Measurements from ENCODE around the gene SPRR5.
A peak's percentile ranks its signal among the peaks of the same experiment; 100 is the strongest.

SPRR5 gene

GRCh38 chr1:152959801-152960451 is 12.9 kb downstream of the SPRR5 start:
- H3K9me3 ChIP-seq (replicated peaks in 1 of 11): peaks cover 0 to 18% (median 8%) of the 10 kb centered on the region in 11 experiments; a peak in 8 of 22 replicates
- H3K27ac ChIP-seq: peak overlapping the region in 2 of 11 experiments; percentile 67 to 68; a peak in 4 of 22 replicates
- peak overlapping the region; percentile 29 to 96 (median 90) for H3K4me2 ChIP-seq
- no peaks in the 10 kb centered on the region for H4K20me1 ChIP-seq
- peaks cover 16 to 56% (median 44%) of the 10 kb centered on the region in 10 experiments for H3K4me1 ChIP-seq
- TF ChIP-seq Cebpa-rat (IDR thresholded peaks at IDR 0.05): no peak
- peaks cover 0 to 14% (median 0%) of the 10 kb centered on the region in 11 experiments; a peak in 3 of 22 replicates for H3K27me3 ChIP-seq
- H3K9ac ChIP-seq: peak overlapping the region in 3 of 11 experiments; percentile 29 to 65 (median 38); a peak in 2 of 22 replicates
- H3K4me3 ChIP-seq: peak overlapping the region in 3 of 10 experiments; percentile 31 to 36 (median 31); a peak in 4 of 20 replicates
- H3K36me3 ChIP-seq: no peaks in the 10 kb centered on the region

GRCh38 chr1:152960452-152961044 is 13.5 kb downstream of the SPRR5 start:
- Histone ChIP-seq H3K4me2 (peak overlapping the region; percentile 29 to 96 (median 90)), H3K27ac (peak overlapping the region in 6 of 11 experiments; percentile 38 to 74 (median 68); a peak in 11 of 22 replicates), H3K4me3 (peak overlapping the region in 5 of 10 experiments; percentile 6 to 36 (median 31); a peak in 8 of 20 replicates), H4K20me1 (no peaks in the 10 kb centered on the region), H3K4me1 (peaks cover 16 to 56% (median 44%) of the 10 kb centered on the region in 10 experiments), H3K9me3 (replicated peaks in 1 of 11) (peaks cover 0 to 18% (median 8%) of the 10 kb centered on the region in 11 experiments; a peak in 9 of 22 replicates), H3K27me3 (peaks cover 0 to 14% (median 0%) of the 10 kb centered on the region in 11 experiments; a peak in 3 of 22 replicates), H3K36me3 (no peaks in the 10 kb centered on the region), H3K9ac (peak overlapping the region in 6 of 11 experiments; percentile 6 to 65 (median 32); a peak in 9 of 22 replicates)
- TF ChIP-seq Cebpa-rat (IDR thresholded peaks at IDR 0.05): no peak

GRCh38 chr1:152961226-152961891 is 14.4 kb downstream of the SPRR5 start:
- Histone ChIP-seq H4K20me1 (no peaks in the 10 kb centered on the region), H3K9ac (peak overlapping the region in 5 of 11 experiments; percentile 6 to 65 (median 36); a peak in 9 of 22 replicates), H3K36me3 (no peaks in the 10 kb centered on the region), H3K27ac (peak overlapping the region in 7 of 11 experiments; percentile 18 to 74 (median 67); a peak in 12 of 22 replicates), H3K4me1 (peaks cover 16 to 56% (median 44%) of the 10 kb centered on the region in 10 experiments), H3K4me2 (peak overlapping the region; percentile 29 to 96 (median 90)), H3K9me3 (replicated peaks in 1 of 11) (peaks cover 0 to 18% (median 8%) of the 10 kb centered on the region in 11 experiments; a peak in 9 of 22 replicates), H3K27me3 (peaks cover 0 to 14% (median 0%) of the 10 kb centered on the region in 11 experiments; a peak in 3 of 22 replicates), H3K4me3 (peak overlapping the region in 6 of 10 experiments; percentile 6 to 36 (median 28); a peak in 8 of 20 replicates)
- TF ChIP-seq Cebpa-rat (IDR thresholded peaks at IDR 0.05): peak in 4 of 11 experiments; percentile 61 to 87 (median 67); a peak in 7 of 22 replicates

GRCh38 chr1:152962876-152963415 is 15.9 kb downstream of the SPRR5 start:
- peaks cover 0 to 14% (median 0%) of the 10 kb centered on the region in 11 experiments; a peak in 3 of 22 replicates for H3K27me3 ChIP-seq
- H3K4me3 ChIP-seq: no peak overlapping the region
- peak overlapping the region in 8 of 11 experiments; percentile 85 to 96 (median 90); a peak in 16 of 22 replicates for H3K4me2 ChIP-seq
- TF ChIP-seq Cebpa-rat (IDR thresholded peaks at IDR 0.05): no peak
- peak overlapping the region in 1 of 11 experiments; percentile 4; a peak in 1 of 22 replicates for H3K9ac ChIP-seq
- H3K36me3 ChIP-seq: no peaks in the 10 kb centered on the region
- H3K9me3 ChIP-seq (replicated peaks in 1 of 11): peaks cover 0 to 11% (median 3%) of the 10 kb centered on the region in 11 experiments; a peak in 6 of 22 replicates
- H3K27ac ChIP-seq: peak overlapping the region in 2 of 11 experiments; percentile 67 to 69; a peak in 2 of 22 replicates
- no peaks in the 10 kb centered on the region for H4K20me1 ChIP-seq
- peaks cover 16 to 56% (median 44%) of the 10 kb centered on the region in 10 experiments for H3K4me1 ChIP-seq

- Histone ChIP-seq H3K36me3 (no peaks in the 10 kb centered on the region), H3K4me1 (peaks cover 25 to 60% (median 55%) of the 10 kb centered on the region in 10 experiments), H3K4me3 (no peak overlapping the region), H3K9ac (no peak overlapping the region), H3K9me3 (replicated peaks in 1 of 11) (peaks cover 0 to 10% (median 0%) of the 10 kb centered on the region in 11 experiments; a peak in 3 of 22 replicates), H4K20me1 (no peaks in the 10 kb centered on the region), H3K4me2 (no peak overlapping the region), H3K27me3 (peaks cover 0 to 14% (median 0%) of the 10 kb centered on the region in 11 experiments; a peak in 3 of 22 replicates), H3K27ac (no peak overlapping the region)
- TF ChIP-seq Cebpa-rat (IDR thresholded peaks at IDR 0.05): no peak
Observed at GRCh38 chr1:152964536-152964935, 17.5 kb downstream of the SPRR5 start.

- Histone ChIP-seq H3K27ac (no peak overlapping the region), H3K4me1 (peaks cover 30 to 60% (median 55%) of the 10 kb centered on the region in 10 experiments), H3K9me3 (replicated peaks in 1 of 11) (peaks cover 0 to 10% (median 0%) of the 10 kb centered on the region in 11 experiments; a peak in 3 of 22 replicates), H3K27me3 (peaks cover 0 to 7% (median 0%) of the 10 kb centered on the region in 11 experiments; a peak in 2 of 22 replicates), H3K4me2 (no peak overlapping the region), H3K4me3 (no peak overlapping the region), H4K20me1 (no peaks in the 10 kb centered on the region), H3K36me3 (no peaks in the 10 kb centered on the region), H3K9ac (no peak overlapping the region)
- no peak for TF ChIP-seq Cebpa-rat (IDR thresholded peaks at IDR 0.05)
Observed at GRCh38 chr1:152965853-152966252, 18.8 kb downstream of the SPRR5 start.

GRCh38 chr1:152967201-152967600 is 20.2 kb downstream of the SPRR5 start:
- no peak for TF ChIP-seq Cebpa-rat (IDR thresholded peaks at IDR 0.05)
- Histone ChIP-seq H3K9me3 (replicated peaks in 1 of 11) (peaks cover 0 to 16% (median 2%) of the 10 kb centered on the region in 11 experiments; a peak in 10 of 22 replicates), H3K4me1 (peaks cover 27 to 57% (median 52%) of the 10 kb centered on the region in 10 experiments), H3K36me3 (no peaks in the 10 kb centered on the region), H3K4me2 (no peak overlapping the region), H3K9ac (no peak overlapping the region), H3K27ac (no peak overlapping the region), H3K4me3 (no peak overlapping the region), H4K20me1 (no peaks in the 10 kb centered on the region), H3K27me3 (no peaks in the 10 kb centered on the region)

- Histone ChIP-seq H3K9me3 (replicated peaks in 1 of 11) (peaks cover 0 to 24% (median 12%) of the 10 kb centered on the region in 11 experiments; a peak in 20 of 22 replicates), H3K27ac (no peak overlapping the region), H3K4me3 (no peak overlapping the region), H4K20me1 (no peaks in the 10 kb centered on the region), H3K9ac (no peak overlapping the region), H3K27me3 (no peaks in the 10 kb centered on the region), H3K4me1 (peaks cover 27 to 47% (median 41%) of the 10 kb centered on the region in 10 experiments), H3K4me2 (peak overlapping the region; percentile 25 to 87 (median 42); a peak in 18 of 22 replicates), H3K36me3 (no peaks in the 10 kb centered on the region)
- no peak for TF ChIP-seq Cebpa-rat (IDR thresholded peaks at IDR 0.05)
Observed at GRCh38 chr1:152968248-152968647, 21.2 kb downstream of the SPRR5 start.
